ENCODE results near the gene SDHB.
"Not testable (repeated sequence)": the region's sequence is repeated elsewhere in the genome, so short reads cannot be mapped to it uniquely, and the experiment has no call there.

The SDHB gene

GRCh38 chr1:17078991-17079868 lies 25.4 kb upstream of the SDHB start:
- DNase-seq: no peak

DNA sequence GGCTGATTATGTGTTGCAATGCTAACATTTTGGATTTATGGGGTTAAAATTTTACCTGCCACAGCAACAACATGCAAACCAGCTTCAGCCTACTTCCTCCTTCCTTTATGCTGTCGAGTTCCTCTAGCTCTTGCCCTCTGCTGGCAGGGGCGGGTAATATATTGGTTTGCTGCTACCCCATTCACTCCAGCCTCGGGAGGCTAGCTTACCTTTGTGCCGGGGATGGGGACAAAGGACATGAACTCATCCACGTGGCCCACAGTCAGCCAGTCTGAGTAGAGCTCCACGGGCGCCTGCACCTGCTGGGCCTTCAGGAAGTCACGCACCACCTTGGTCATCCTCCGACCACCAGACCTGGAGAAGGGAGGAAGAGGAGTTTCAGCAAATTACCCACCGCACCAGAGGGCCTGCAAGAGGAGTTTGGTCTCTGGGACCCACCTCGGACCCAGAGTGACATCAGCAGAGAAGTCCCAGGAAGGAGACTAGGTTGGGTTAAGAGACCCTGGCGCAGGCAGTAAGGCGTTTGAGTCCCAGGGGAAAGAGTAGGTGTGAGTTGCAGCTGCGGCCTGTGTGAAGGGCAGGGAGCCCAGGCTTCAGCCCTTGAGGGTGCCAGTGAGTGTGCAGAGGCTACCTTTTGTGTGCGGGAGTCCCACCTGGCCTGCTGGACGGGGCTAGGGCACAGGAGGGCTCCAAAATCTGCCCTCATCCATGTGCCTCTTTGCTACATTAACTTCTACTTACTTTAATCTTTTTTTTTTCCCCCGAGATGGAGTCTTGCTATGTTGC lies 21.8 kb upstream of the SDHB start:
- no peak for DNase-seq

GRCh38 chr1:17071794-17072193 lies 18.0 kb upstream of the SDHB start:
- DNase-seq: no peak

GRCh38 chr1:17070163-17070525 lies 16.3 kb upstream of the SDHB start:
- DNase-seq: no peak

DNA sequence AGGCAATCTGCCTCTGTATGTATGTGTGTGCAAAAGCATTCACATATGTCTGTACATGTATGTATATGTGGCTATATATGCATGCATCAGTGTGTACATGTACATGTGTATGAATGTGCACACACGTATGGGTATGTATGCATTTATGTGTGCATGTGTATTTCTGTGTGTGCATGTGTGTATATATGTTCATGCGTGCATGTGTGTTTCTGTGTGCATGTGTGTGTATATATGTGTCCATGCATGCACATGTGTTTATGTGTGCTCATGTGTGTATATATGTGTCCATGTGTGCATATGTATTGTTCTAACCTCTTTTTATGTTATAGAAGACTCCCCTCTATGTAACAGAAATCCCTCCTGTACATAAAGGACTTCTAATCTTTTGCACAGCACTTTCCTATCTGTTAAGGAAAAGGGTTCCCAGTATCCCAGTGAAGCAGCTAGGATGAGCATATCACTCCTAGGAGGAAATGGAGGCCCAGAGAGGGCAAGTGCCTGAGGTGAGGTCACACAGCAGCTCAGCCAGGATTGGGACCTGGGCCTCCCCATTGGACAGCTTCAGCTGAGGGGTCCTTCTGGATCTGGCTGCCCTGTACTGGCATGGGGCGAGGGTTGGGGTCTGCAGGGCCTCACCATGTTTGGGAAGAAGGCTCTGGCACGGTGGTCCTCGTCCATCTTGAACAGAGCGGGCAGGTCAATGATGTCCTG lies 15.8 kb upstream of the SDHB start:
- no peak for DNase-seq

DNA sequence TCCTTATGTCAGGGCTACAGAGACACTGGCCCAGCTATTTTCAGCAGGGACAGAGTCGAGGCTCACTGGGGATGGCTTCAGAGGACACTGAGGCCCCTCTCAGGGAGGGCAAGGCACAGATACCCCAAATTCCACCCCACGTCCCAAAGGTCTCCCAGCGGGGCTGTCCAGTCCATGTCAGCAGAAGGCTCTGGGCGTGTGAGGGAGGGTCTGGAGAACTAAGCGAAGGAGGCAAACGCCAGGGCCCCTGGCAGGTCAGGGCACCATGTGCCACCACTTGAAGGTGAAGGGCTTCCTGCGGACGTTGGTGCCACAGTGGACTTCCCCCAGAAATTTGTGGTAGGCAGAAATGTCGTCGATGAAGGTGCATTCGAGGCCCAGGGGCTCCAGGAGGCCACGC lies 15.0 kb upstream of the SDHB start:
- DNase-seq: no peak

DNA sequence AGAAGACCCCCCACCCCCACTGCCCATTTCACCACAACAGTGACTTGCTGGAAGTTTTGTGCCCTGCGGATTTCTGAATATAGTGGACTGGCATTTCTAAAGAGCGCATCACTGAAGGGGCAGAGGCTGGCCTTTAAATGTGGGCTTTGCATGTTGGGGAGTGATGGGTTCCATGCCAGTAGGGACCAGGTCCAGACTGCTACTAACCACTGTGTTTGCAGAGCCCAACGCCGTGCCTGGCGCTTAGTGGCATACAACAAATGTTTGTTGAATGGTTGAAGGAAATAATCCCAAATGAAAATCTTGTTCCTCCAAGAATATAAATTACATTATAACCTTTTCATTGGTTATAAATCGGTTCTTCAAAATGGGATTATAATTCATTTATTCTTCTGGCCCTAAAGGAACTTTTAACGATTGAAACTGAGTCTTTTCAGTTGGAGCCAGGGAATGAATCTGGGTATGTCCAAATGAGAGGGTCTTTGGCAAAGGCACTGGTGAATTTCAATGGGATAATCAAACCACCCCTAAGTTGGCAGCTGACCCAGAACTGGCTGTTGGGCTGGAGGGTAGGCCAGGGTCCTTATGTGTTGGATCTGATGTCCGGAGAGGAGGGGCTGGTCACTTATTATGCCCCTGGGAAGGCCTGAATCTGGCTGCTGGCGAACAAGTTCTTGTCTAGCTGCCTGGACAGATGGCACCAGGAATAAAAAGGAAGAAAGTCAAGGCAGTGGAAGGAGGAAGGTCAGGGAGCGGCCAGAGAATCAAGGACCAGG lies 13.8 kb upstream of the SDHB start:
- DNase-seq: no peak

DNA sequence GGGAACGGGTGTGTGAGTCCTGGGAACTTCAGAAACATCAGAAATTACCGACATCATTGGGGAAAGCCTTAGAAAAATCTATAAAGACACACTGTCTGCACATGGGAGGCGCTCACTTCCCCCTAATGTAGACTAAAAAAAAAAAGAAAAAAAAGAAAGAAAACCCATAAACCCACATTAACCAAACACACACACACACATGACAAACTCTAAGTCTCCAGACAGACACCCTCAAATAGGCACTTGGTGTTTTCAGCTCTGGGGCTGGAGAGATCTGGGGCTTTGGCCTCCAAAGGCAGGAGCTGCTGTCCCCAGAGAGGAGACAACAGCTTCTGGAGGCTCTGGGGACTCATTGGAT lies 13.2 kb upstream of the SDHB start:
- DNase-seq: no peak

DNA sequence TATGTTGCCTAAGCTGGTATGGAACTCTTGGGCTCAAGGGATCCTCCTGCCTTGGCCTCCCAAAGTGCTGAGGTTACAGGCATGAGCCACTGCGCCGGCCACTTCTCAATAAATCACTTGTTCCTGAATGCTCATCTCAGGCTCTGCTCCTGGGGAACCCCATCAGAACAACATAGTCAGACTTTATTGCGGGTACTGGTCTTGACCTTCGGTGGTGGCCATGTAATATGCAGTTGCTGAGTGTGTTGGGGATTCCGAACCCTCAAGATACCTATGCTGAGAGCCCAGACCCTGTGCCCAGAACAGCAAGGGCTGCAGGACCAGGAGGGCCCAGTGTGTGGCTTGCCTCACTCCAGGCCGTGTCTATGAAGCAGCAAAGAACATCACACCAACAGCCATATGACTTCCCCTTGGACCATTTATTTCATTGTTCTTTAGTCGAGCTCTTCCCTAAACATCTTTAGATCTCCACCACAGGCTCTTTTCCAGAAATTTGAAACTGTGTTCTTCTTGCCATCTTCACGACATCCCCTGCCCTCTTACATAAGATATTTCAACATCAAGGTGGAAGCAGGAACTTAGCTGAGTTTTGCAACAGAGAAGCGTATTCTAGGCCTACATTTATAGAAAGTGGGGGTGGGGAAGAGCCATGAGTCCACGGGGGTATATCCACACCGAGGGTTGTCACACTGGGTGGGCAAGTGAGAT lies 12.7 kb upstream of the SDHB start:
- DNase-seq: no peak

DNA sequence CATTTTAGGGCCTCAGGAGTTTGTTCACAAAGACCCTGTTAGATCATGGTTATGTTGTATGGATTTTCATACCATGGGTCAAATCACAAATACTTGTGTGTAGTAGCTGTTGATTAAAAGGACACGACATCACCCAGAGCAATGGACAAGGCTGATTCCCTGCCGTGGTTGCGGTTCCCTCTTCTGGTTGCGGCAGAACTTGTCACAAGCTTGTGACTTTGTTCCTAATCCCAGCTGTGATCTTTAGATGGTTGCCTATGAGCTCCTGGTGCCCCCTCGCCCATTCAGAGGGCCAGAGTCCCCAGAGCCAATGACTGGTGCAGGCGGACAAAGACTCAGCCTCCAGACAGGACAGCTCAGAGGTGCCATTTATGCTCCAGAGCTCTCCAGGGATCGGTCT lies 11.8 kb upstream of the SDHB start:
- DNase-seq: no peak

GRCh38 chr1:17062751-17063150 lies 8.9 kb upstream of the SDHB start:
- DNase-seq: not testable (repeated sequence)

GRCh38 chr1:17061892-17062291 lies 8.1 kb upstream of the SDHB start:
- DNase-seq: no peak

- no peak for DNase-seq
Measured at GRCh38 chr1:17061486-17061885, 7.7 kb upstream of the SDHB start.

DNA sequence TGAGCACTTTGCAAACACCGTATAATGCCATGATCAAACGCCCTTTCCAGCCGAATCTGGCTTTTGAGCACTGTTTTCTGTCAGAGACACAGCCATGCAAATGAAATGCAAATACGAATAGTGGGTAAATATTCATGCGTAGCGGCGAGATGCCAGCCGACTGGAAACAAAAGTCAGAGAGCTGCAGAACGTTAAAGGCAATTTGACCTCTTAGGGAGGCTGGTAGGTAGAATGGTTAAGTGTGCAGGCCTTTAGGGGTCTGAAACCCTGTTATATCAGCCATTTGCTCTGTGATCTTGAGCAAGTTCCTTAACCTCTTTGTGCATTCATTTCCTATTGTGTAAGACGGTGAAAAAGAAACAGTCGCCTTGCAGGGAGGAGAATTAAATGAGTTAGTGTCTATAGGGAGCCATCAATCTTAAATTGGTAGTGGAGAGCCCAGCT lies 6.5 kb upstream of the SDHB start:
- no peak for DNase-seq

- DNase-seq: peak; percentile 54
Measured at GRCh38 chr1:17059391-17060305, 5.8 kb upstream of the SDHB start.

GRCh38 chr1:17056551-17056950 lies 2.7 kb upstream of the SDHB start:
- DNase-seq: no peak

GRCh38 chr1:17055801-17056200 lies 2.0 kb upstream of the SDHB start:
- DNase-seq: no peak

DNA sequence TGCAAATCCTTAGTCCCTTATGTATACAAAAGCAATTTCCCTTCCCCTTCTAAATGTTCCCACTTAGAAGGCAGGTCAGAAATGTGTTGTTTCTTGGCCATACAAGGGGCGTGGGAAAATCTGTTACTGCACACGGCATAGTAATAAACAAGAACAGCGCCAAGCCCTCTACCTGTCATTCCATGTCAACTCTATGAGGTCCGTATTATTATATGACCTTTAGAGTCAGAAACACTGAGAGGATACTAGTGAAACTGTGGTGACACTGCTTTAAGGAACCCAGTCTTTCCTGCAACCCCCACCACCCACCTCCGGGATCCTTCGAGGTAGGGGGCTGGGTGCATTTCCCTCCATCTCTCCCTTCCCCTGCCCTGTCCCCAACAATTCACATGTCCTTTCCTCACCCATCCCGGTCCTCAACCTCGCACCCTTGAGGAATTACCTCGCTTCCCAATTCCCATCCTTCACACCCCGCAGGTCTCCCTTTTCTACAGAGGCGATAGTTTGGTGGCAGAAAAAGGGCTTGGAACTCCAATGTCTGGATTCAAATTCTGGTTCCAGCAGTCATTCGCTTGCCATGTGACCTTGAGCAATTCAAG lies 647 bp downstream of the SDHB start:
- DNase-seq: no peak

DNA sequence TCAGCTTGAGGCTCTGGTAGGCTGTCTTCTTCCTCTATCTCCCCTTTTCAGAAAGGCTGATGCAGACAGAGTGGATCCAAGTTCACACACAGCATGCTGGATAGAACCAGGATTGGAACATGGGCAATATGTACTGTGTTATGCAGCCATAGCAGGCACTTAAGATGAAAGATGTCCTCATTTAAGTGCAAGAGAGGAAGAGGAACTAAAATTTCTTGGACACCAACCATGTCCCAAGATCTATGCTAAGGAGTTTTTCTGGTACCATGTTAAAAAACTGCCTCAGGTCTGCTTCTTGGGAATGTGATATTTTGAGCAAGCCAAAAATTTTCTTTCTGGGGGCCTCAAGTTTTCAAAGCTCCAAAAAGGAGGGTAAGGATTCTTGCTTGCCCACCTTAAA lies 1.2 kb downstream of the SDHB start:
- no peak for DNase-seq

DNA sequence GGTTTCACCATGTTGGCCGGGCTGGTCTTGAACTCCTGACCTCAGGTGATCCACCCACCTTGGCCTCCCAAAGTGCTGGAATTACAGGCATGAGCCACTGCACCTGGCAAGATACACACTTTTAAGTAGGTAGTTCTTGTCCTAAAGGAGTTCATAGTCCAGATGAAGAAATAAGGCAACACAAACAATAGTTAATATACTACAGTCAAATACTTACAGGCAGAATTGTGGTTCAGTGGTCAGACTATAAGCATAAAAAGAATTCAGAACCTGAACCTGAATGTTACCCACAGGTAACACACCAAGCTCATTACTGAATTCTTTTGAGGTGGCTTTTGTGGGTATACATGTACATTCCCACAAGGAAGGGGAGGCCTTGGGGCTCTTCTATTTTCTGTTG lies 1.8 kb downstream of the SDHB start:
- DNase-seq: no peak

All from right kidney (tissue), 1 donor.